GM23338 (cell line): Measurements from ENCODE around the gene AOPEP. TPM values are rescaled to one million over a fixed set of nuclear protein-coding genes. Genes with fewer than 3 reads are reported as not detected.

Experiments used
- ATAC-seq: fragments of 200-7000 bp; cut with Tn5 transposase; 3 replicates; pipeline ENCODE4 v1.9.1; 2020
- DNase-seq: peaks from one replicate; pipeline ENCODE4 v3.0.0-alpha.2; 2015; ENCODE audit warnings: low spot score
- H2AFZ ChIP-seq: fragments of 200-600 bp; sonication (generic); 2 replicates; pipeline ENCODE4 v1.8.0; 2016; ENCODE audit warnings: antibody characterized with exemption, mild to moderate bottlenecking, moderate library complexity
- H3F3A ChIP-seq: fragments of 200-600 bp; sonication (generic); replicated peaks from 2 replicates; pipeline ENCODE4 v1.8.0; 2017; ENCODE audit warnings: antibody characterized with exemption, mixed run types, low read depth
- H3K27ac ChIP-seq: fragments of 200-600 bp; sonication (generic); 2 replicates; pipeline ENCODE4 v1.6.1; 2016; ENCODE audit warnings: low read depth
- H3K27me3 ChIP-seq: fragments of 200-600 bp; sonication (generic); 2 replicates; pipeline ENCODE4 v1.8.0; 2016; ENCODE audit warnings: mild to moderate bottlenecking, mixed run types, moderate library complexity; ENCODE audit not compliant: insufficient read depth
- H3K36me3 ChIP-seq: fragments of 200-600 bp; sonication (generic); 2 replicates; pipeline ENCODE4 v1.8.0; 2016; ENCODE audit warnings: mild to moderate bottlenecking; ENCODE audit not compliant: insufficient read depth
- H3K4me1 ChIP-seq: fragments of 200-600 bp; sonication (generic); 2 replicates; pipeline ENCODE4 v1.8.0; 2016; ENCODE audit warnings: mild to moderate bottlenecking, moderate library complexity; ENCODE audit not compliant: insufficient read depth
- H3K4me2 ChIP-seq: fragments of 200-600 bp; sonication (generic); 2 replicates; pipeline ENCODE4 v1.7.1; 2017; ENCODE audit warnings: mixed run types
- H3K4me3 ChIP-seq: fragments of 200-600 bp; sonication (generic); 2 replicates; pipeline ENCODE4 v1.6.1; 2016; ENCODE audit warnings: mixed run types
- H3K79me2 ChIP-seq: fragments of 200-600 bp; sonication (generic); replicated peaks from 2 replicates; pipeline ENCODE4 v1.8.0; 2017; ENCODE audit warnings: mild to moderate bottlenecking; ENCODE audit not compliant: insufficient read depth
- H3K9me2 ChIP-seq: fragments of 200-600 bp; sonication (generic); 2 replicates; pipeline ENCODE4 v1.8.0; 2017; ENCODE audit not compliant: insufficient read depth
- H4K20me1 ChIP-seq: fragments of 200-600 bp; sonication (generic); replicated peaks from 2 replicates; pipeline ENCODE4 v1.8.0; 2017; ENCODE audit warnings: mild to moderate bottlenecking; ENCODE audit not compliant: insufficient read depth
- H3K27ac Mint-ChIP-seq: 2 replicates; pipeline ENCODE4 v1.8.0; 2020; ENCODE audit warnings: inconsistent platforms, mild to moderate bottlenecking, moderate library complexity, mixed read lengths
- H3K27me3 Mint-ChIP-seq: 3 replicates; pipeline ENCODE4 v1.8.0; 2022; ENCODE audit warnings: low read depth, mild to moderate bottlenecking, moderate library complexity, mixed read lengths, inconsistent platforms; ENCODE audit not compliant: insufficient read depth, poor library complexity
- H3K36me3 Mint-ChIP-seq: 3 replicates; pipeline ENCODE4 v1.8.0; 2021; ENCODE audit warnings: low read depth, mild to moderate bottlenecking, inconsistent platforms, moderate library complexity, mixed read lengths
- H3K4me1 Mint-ChIP-seq: 3 replicates; pipeline ENCODE4 v1.8.0; 2020; ENCODE audit warnings: mild to moderate bottlenecking, inconsistent platforms, mixed read lengths
- H3K4me3 Mint-ChIP-seq: 3 replicates; pipeline ENCODE4 v1.8.0; 2021; ENCODE audit warnings: moderate library complexity, mild to moderate bottlenecking, inconsistent platforms, mixed read lengths
- H3K9me3 Mint-ChIP-seq: 3 replicates; pipeline ENCODE4 v1.8.0; 2020; ENCODE audit warnings: moderate library complexity, mild to moderate bottlenecking, inconsistent platforms, mixed read lengths
- CREB1 ChIP-seq: fragments of 250-450 bp; sonication (Bioruptor Pico); IDR thresholded peaks from 2 replicates; pipeline ENCODE4 v1.5.0; 2020; ENCODE audit warnings: low read depth, mild to moderate bottlenecking, moderate library complexity
- CTCF ChIP-seq, 2 experiments: fragments of 200-600 bp in 1 of 2; sonication (generic) in 1 of 2; conservative IDR thresholded peaks; 2 replicates each; pipeline versions ENCODE4 v1.5.1 to v1.6.1; 2016 to 2017; ENCODE audit warnings: antibody characterized with exemption in 2 of 2, low read depth in 2 of 2, mild to moderate bottlenecking in 2 of 2, moderate library complexity in 1 of 2
- EZH2phosphoT487 ChIP-seq: fragments of 200-600 bp; sonication (generic); IDR thresholded peaks from one replicate; pipeline ENCODE4 v1.8.1; 2018; ENCODE audit warnings: antibody characterized with exemption; ENCODE audit not compliant: unreplicated experiment
- JUNB ChIP-seq: IDR thresholded peaks from one replicate; pipeline ENCODE4 v1.6.1; 2016; ENCODE audit warnings: antibody characterized with exemption; ENCODE audit not compliant: unreplicated experiment
- REST ChIP-seq: IDR thresholded peaks from one replicate; pipeline ENCODE4 v1.6.1; 2018; ENCODE audit warnings: antibody characterized with exemption; ENCODE audit not compliant: unreplicated experiment
- STAT1 ChIP-seq: IDR thresholded peaks from one replicate; pipeline ENCODE4 v1.6.1; 2016; ENCODE audit warnings: antibody characterized with exemption; ENCODE audit not compliant: unreplicated experiment
- ZNF114 ChIP-seq: fragments of 250-450 bp; sonication (Bioruptor Pico); IDR thresholded peaks from 2 replicates; pipeline ENCODE4 v1.5.0; 2020; ENCODE audit warnings: mild to moderate bottlenecking, moderate library complexity
- polyA plus RNA-seq: library from polyadenylated mRNA; unstranded; fragments of >200 nt; fragmentation: Nextera tagmentation; extraction: Ambion mirVana; gene quantifications from 2 replicates; pipeline ENCODE4 v1.2.1, GENCODE V29; 2016
- total RNA-seq: library from RNA; depleted of rRNA; stranded (reverse); fragments of >200 nt; shearing (Covaris generic); gene quantifications from 2 replicates; pipeline ENCODE4 v1.2.3, GENCODE V29; 2014
- TF ChIP-seq, protein P1 (sequence below): fragments of 250-450 bp; sonication (Bioruptor Pico); IDR thresholded peaks from 2 replicates; pipeline ENCODE4 v1.5.0; 2020; ENCODE audit warnings: mild to moderate bottlenecking, moderate library complexity

Gene AOPEP
- total and polyA plus RNA-seq, 2 experiments from 2014 or later: 7.0 to 16.5 TPM

- H3K36me3 ChIP-seq: no peaks in the 10 kb centered on the region
- Mint-ChIP-seq H3K27ac (no peak overlapping the region), H3K4me1 (no peaks in the 10 kb centered on the region), H3K27me3 (no peaks in the 10 kb centered on the region), H3K4me3 (no peak overlapping the region), H3K9me3 (peaks cover 12% of the 10 kb centered on the region; the same call in 2 of the 3 replicates), H3K36me3 (peaks cover 12% of the 10 kb centered on the region)
- no peaks in the 10 kb centered on the region for H3F3A ChIP-seq
- H3K27ac ChIP-seq: no peak overlapping the region
- DNase-seq: no peak
- no peak overlapping the region for H2AFZ ChIP-seq
- no peak for ATAC-seq
- no peaks in the 10 kb centered on the region for H3K27me3 ChIP-seq
- H3K79me2 ChIP-seq: no peaks in the 10 kb centered on the region
- no peak for TF ChIP-seq CREB1 (CRISPR knock-in tag)
- no peak for TF ChIP-seq CTCF (conservative IDR thresholded peaks at IDR 0.05; ENCODE audit: low read depth in 2 of 2)
- no peak for TF ChIP-seq ZNF114
- no peak for TF ChIP-seq REST
- no peaks in the 10 kb centered on the region for H3K4me1 ChIP-seq
- H3K9me2 ChIP-seq: no peaks in the 10 kb centered on the region
- no peak overlapping the region for H3K4me2 ChIP-seq
- no peaks in the 10 kb centered on the region for H4K20me1 ChIP-seq
- H3K4me3 ChIP-seq: no peak overlapping the region
These were observed 166.2 kb downstream of the AOPEP start for GRCh38 chr9:94892675-94893074.

- Histone ChIP-seq H3F3A (no peaks in the 10 kb centered on the region), H3K27ac (no peak overlapping the region), H2AFZ (no peak overlapping the region), H4K20me1 (no peaks in the 10 kb centered on the region), H3K4me2 (no peak overlapping the region), H3K36me3 (no peaks in the 10 kb centered on the region), H3K4me3 (no peak overlapping the region), H3K27me3 (no peaks in the 10 kb centered on the region), H3K79me2 (no peaks in the 10 kb centered on the region), H3K4me1 (no peaks in the 10 kb centered on the region), H3K9me2 (no peaks in the 10 kb centered on the region)
- DNase-seq (no peak), ATAC-seq (no peak)
- Mint-ChIP-seq H3K36me3 (peaks cover 12% of the 10 kb centered on the region), H3K4me3 (no peak overlapping the region), H3K9me3 (peaks cover 12% of the 10 kb centered on the region; the same call in 2 of the 3 replicates), H3K4me1 (no peaks in the 10 kb centered on the region), H3K27me3 (no peaks in the 10 kb centered on the region), H3K27ac (no peak overlapping the region)
- TF ChIP-seq EZH2phosphoT487 (no peak), STAT1 (no peak), JUNB (no peak), ZNF114 (no peak)
- TF ChIP-seq, protein P1, sequence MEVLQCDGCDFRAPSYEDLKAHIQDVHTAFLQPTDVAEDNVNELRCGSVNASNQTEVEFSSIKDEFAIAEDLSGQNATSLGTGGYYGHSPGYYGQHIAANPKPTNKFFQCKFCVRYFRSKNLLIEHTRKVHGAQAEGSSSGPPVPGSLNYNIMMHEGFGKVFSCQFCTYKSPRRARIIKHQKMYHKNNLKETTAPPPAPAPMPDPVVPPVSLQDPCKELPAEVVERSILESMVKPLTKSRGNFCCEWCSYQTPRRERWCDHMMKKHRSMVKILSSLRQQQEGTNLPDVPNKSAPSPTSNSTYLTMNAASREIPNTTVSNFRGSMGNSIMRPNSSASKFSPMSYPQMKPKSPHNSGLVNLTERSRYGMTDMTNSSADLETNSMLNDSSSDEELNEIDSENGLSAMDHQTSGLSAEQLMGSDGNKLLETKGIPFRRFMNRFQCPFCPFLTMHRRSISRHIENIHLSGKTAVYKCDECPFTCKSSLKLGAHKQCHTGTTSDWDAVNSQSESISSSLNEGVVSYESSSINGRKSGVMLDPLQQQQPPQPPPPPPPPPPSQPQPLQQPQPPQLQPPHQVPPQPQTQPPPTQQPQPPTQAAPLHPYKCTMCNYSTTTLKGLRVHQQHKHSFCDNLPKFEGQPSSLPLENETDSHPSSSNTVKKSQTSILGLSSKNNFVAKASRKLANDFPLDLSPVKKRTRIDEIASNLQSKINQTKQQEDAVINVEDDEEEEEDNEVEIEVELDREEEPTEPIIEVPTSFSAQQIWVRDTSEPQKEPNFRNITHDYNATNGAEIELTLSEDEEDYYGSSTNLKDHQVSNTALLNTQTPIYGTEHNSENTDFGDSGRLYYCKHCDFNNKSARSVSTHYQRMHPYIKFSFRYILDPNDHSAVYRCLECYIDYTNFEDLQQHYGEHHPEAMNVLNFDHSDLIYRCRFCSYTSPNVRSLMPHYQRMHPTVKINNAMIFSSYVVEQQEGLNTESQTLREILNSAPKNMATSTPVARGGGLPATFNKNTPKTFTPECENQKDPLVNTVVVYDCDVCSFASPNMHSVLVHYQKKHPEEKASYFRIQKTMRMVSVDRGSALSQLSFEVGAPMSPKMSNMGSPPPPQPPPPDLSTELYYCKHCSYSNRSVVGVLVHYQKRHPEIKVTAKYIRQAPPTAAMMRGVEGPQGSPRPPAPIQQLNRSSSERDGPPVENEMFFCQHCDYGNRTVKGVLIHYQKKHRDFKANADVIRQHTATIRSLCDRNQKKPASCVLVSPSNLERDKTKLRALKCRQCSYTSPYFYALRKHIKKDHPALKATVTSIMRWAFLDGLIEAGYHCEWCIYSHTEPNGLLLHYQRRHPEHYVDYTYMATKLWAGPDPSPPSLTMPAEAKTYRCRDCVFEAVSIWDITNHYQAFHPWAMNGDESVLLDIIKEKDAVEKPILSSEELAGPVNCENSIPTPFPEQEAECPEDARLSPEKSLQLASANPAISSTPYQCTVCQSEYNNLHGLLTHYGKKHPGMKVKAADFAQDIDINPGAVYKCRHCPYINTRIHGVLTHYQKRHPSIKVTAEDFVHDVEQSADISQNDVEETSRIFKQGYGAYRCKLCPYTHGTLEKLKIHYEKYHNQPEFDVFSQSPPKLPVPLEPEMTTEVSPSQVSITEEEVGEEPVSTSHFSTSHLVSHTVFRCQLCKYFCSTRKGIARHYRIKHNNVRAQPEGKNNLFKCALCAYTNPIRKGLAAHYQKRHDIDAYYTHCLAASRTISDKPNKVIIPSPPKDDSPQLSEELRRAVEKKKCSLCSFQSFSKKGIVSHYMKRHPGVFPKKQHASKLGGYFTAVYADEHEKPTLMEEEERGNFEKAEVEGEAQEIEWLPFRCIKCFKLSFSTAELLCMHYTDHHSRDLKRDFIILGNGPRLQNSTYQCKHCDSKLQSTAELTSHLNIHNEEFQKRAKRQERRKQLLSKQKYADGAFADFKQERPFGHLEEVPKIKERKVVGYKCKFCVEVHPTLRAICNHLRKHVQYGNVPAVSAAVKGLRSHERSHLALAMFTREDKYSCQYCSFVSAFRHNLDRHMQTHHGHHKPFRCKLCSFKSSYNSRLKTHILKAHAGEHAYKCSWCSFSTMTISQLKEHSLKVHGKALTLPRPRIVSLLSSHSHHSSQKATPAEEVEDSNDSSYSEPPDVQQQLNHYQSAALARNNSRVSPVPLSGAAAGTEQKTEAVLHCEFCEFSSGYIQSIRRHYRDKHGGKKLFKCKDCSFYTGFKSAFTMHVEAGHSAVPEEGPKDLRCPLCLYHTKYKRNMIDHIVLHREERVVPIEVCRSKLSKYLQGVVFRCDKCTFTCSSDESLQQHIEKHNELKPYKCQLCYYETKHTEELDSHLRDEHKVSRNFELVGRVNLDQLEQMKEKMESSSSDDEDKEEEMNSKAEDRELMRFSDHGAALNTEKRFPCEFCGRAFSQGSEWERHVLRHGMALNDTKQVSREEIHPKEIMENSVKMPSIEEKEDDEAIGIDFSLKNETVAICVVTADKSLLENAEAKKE: no peak
These were observed 167.7 kb downstream of the AOPEP start for GRCh38 chr9:94894094-94894699.
